ENCODE results near the gene CNTNAP2. TPM values are rescaled to one million over a fixed set of nuclear protein-coding genes. Genes with fewer than 3 reads are reported as not detected.

The CNTNAP2 gene
- total RNA-seq, 4 donors from 2014 or later, result 0.25 to 0.89 (median 0.30) TPM; not detected in 1

DNA sequence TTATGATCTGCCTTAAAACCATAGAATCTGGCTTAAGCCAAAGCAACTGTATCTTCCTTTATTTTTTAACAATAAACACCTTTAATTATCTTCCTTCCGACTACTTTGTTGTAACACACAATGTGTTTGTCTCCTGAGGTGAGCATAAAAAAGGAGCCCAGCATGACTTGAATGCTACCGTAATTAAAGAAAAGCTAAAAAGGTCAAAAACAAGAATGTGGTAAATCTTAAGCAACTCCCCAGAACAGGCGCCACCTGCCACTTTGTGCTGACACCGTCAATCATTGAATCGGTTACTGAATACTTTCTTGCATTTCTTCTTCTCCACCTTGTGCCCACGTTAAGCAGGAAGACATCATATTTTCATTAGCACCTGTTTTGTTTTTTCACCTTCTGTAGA is 1904.1 kb downstream of the CNTNAP2 start:
- Histone ChIP-seq H3K36me3 (no peaks in the 10 kb centered on the region), H3K4me1 (no peaks in the 10 kb centered on the region), H3K27me3 (no peaks in the 10 kb centered on the region), H3K27ac (no peak overlapping the region), H3K9me3 (no peaks in the 10 kb centered on the region), H3K4me3 (no peak overlapping the region)
- no peak for TF ChIP-seq POLR2AphosphoS5 (IDR thresholded peaks at IDR 0.05)
- TF ChIP-seq EP300 (IDR thresholded peaks at IDR 0.05), result no peak
- no peak for TF ChIP-seq POLR2A (IDR thresholded peaks at IDR 0.05)
- TF ChIP-seq CTCF (IDR thresholded peaks at IDR 0.05), result no peak
- 49% methylated on average over 6 of the region's 6 CpGs for WGBS
- no peak for DNase-seq (ENCODE audit: low spot score in 2 of 2)

DNA sequence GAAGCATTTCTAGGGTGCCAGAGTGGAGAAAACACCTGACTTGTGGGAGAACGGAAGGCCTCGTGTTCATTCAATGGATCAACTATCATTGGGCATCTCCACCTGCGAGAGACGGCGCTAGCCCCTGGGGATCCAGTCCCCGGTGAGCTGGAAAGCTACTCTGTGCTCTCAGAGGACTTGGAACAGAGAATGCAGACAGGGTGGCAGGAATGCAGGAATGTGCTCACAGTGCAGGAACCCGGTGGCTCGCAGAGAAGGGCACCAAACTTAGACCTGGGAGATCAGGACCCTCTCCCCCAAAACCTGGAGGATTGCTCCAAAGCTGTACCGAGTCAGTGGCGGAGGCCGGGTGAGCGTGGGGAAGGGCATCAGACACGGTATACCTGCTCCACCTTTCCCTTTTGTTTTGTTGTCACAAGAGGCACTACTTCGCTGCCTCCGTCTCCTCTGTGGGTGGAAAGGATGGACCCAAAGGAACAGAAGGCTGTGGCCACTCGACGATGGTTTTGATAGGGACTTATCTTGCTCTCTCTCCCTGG is 1905.0 kb downstream of the CNTNAP2 start:
- DNase-seq (ENCODE audit: low spot score in 2 of 2), result no peak
- Histone ChIP-seq H3K4me1 (no peaks in the 10 kb centered on the region), H3K27me3 (no peaks in the 10 kb centered on the region), H3K4me3 (no peak overlapping the region), H3K36me3 (no peaks in the 10 kb centered on the region), H3K9me3 (no peaks in the 10 kb centered on the region), H3K27ac (no peak overlapping the region)
- 83% methylated on average over 17 of the region's 17 CpGs for WGBS
- TF ChIP-seq EP300 (IDR thresholded peaks at IDR 0.05), result no peak
- no peak for TF ChIP-seq POLR2AphosphoS5 (IDR thresholded peaks at IDR 0.05)
- TF ChIP-seq CTCF (IDR thresholded peaks at IDR 0.05), result no peak
- no peak for TF ChIP-seq POLR2A (IDR thresholded peaks at IDR 0.05)

DNA sequence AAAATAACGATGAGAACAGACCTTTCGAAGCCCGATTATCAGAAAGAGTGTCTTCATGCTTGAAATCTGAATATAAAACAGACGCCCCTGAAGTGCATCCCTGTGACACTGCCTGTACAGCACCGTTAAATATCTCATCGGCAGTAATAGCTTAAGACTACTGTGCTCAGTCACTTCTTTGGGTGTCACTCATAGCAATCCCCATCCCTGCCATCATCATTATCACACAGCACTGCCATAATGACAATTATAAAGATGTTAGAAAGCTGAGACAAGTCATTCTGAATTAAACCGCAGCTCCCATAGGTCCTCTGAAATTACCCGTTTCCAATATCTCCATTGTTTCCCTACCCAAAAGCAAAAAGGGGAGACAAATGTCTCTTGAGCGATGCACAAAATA is 1906.2 kb downstream of the CNTNAP2 start:
- H3K36me3 ChIP-seq, result no peaks in the 10 kb centered on the region
- H3K4me1 ChIP-seq, result no peaks in the 10 kb centered on the region
- no peaks in the 10 kb centered on the region for H3K9me3 ChIP-seq
- no peaks in the 10 kb centered on the region for H3K27me3 ChIP-seq
- TF ChIP-seq EP300 (IDR thresholded peaks at IDR 0.05), result no peak
- TF ChIP-seq POLR2AphosphoS5 (IDR thresholded peaks at IDR 0.05), result no peak
- no peak for TF ChIP-seq CTCF (IDR thresholded peaks at IDR 0.05)
- no peak for TF ChIP-seq POLR2A (IDR thresholded peaks at IDR 0.05)
- H3K27ac ChIP-seq, result no peak overlapping the region
- DNase-seq (ENCODE audit: low spot score in 2 of 2), result no peak
- 92% methylated on average over 9 of the region's 9 CpGs for WGBS
- H3K4me3 ChIP-seq, result no peak overlapping the region

DNA sequence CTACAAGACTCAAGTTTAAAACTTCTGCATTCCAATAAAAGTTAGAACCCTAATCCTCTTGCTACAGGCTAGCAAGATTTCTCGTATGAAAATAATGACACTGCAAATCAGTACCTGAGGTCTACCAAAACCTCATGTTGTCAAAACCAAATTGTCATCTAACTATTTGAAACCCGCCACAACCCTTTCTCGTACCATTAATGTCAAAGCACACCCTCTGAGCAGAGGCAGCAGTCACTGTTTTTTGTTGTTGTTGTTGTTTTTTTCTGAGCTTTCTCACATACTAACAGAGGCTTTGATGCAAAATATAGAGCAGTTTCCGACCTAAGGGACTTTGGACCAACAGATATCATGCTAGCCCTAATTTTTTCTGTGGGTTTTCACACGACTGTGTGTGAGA is 1910.1 kb downstream of the CNTNAP2 start:
- no peak overlapping the region for H3K4me3 ChIP-seq
- TF ChIP-seq EP300 (IDR thresholded peaks at IDR 0.05) (no peak), POLR2AphosphoS5 (IDR thresholded peaks at IDR 0.05) (no peak), CTCF (IDR thresholded peaks at IDR 0.05) (no peak)
- no peak for DNase-seq (ENCODE audit: low spot score in 2 of 2)
- H3K36me3 ChIP-seq, result no peaks in the 10 kb centered on the region
- H3K4me1 ChIP-seq, result no peaks in the 10 kb centered on the region
- no peaks in the 10 kb centered on the region for H3K27me3 ChIP-seq
- no peaks in the 10 kb centered on the region for H3K9me3 ChIP-seq
- no peak overlapping the region for H3K27ac ChIP-seq
- 68% methylated on average over 5 of the region's 5 CpGs for WGBS

GRCh38 chr7:148028165-148028564 is 1911.6 kb downstream of the CNTNAP2 start:
- Histone ChIP-seq H3K4me3 (no peak overlapping the region), H3K36me3 (no peaks in the 10 kb centered on the region), H3K4me1 (no peaks in the 10 kb centered on the region), H3K9me3 (no peaks in the 10 kb centered on the region), H3K27ac (no peak overlapping the region), H3K27me3 (no peaks in the 10 kb centered on the region)
- TF ChIP-seq POLR2A (IDR thresholded peaks at IDR 0.05) (no peak), CTCF (IDR thresholded peaks at IDR 0.05) (no peak), EP300 (IDR thresholded peaks at IDR 0.05) (no peak)
- 100% methylated on average over 3 of the region's 3 CpGs for WGBS
- DNase-seq (ENCODE audit: low spot score in 2 of 2), result no peak

Measured in suprapubic skin (tissue), 4 donors.